GM21423 (cell line): ENCODE results near the gene EMC10.

Source experiments
- ATAC-seq: cut with Tn5 transposase; IDR thresholded peaks from one replicate; pipeline ENCODE4 v1.9.1; 2021; ENCODE audit warnings: mild to moderate bottlenecking, moderate library complexity; ENCODE audit not compliant: unreplicated experiment

Gene EMC10

DNA sequence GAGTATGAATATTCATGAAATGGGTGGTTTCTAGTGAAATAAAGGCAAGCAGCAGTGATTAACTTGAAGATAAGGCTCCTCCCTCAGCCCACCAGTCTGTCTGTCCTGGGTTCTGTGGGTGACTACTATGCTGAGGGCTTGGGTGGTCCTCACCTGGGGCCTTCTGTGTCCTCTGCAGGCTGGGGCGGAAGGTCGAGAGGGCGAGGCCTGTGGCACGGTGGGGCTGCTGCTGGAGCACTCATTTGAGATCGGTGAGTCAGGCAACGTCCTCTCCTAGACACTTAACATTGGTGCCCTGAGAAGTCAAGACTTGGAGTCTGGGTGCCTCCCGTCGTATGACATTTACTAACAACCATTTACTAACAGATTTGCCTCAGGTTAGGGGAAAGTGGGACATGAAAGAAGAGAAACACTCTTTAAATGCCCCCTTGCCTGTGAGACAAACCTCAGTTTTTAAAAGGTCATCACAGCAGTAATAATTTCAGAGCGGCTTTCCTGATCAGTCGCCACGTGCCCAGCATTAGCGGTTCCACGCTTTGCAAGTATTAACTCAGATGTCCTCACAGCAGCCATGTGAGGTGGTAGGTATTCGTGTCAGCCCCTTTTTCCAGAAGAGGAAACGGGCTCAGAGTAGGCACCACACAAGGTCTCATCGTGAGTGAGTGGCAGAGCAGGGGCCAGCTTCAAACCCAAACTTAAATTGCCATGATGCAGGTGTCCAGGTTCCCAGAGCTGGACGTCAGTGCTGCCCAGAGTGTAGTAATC is 1.6 kb downstream of the EMC10 start:
- no peak for ATAC-seq

DNA sequence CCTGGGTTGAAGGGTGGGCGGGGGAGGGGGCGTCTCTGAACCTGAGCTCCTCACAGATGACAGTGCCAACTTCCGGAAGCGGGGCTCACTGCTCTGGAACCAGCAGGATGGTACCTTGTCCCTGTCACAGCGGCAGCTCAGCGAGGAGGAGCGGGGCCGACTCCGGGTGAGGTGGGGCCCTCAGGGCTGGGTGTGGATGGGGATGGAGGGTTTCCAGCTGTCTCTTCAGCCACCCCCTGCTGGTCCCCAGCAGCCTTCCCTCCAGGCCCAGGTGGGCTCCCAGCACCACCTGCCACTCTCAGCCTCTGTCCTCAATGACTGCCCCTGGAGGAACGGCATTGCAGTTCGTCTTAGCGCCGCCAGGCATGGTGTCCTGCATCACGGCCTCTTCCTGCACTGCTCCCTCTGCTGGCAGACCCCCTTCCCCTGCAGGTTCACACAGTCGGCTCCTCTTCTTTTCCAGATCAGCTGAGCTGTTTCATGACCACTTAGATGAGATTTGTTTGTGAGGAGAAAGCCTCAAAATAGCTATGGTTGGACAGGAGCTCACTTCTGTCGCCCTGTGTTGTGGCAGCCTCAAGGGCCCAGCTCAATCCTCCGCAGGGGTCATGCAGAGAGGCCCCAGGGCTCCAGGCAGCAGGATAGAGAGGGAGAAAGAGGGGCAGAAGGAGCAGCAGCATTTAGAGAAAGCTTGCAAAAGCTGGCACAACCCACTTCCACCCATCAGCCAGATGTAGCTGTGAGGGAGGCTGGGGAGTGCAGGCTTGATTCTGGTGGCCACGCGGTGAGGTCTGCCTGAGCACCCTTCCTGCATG is 2.8 kb downstream of the EMC10 start:
- ATAC-seq: no peak

DNA sequence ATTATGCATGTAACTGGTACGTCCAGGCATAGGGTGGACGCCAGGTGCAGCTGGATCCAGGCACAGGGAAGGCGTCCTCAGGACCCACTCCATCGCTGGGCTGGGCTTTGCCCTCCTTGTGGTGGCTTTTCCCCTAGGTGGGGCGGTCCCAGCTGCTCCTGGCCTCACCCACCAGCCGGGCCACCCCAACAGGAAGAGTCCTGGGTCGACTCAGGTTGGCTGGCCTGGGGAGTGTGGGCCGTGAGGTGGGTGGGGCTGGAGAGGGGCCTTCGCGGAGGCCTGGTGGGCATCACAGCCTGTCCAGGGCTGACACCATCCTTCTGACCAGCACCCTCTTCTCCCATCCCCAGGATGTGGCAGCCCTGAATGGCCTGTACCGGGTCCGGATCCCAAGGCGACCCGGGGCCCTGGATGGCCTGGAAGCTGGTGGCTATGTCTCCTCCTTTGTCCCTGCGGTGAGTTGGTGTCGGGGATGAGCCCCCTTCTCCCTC is 3.5 kb downstream of the EMC10 start:
- no peak for ATAC-seq

- no peak for ATAC-seq
Observed at GRCh38 chr19:50480281-50481111, 4.2 kb downstream of the EMC10 start.

DNA sequence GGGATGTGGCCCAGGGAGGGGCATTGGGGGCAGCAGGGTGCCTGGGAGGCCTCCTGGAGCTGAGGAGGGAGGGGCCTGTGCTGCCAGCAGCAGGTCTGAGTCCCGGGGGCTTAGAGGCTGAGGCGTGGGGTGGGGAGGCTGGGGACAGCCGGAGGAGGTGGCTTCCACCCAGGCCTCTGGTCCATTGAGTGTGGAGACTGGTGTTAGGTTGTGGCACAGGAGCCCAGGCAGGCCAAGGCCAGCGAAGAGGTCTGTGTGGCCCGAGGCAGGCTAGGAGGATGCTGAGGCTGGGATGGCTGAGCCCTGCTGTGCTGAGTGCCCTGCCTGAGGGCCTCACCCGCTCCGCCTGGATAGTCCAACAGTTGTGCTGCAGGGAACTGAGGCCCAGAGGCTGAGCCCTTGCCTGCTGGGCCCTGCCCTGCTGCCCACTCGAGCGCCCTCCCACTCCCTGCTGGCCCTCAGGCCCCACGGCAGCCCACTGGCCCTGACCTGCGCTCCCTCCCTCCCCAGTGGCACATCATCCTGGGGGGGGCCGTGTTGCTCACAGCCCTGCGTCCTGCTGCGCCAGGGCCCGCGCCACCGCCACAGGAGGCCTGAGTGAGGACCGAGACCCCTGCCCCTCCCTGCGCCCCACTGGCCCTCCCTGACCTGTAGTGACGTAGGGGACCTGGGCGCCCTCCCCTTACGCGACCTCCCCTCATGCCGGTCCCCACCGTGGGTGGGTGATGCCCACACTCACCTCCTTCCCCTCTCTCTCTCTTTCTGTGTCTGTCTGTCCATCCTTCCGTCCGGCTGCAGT is 5.2 kb downstream of the EMC10 start:
- no peak for ATAC-seq

GRCh38 chr19:50482271-50482855 is 6.1 kb downstream of the EMC10 start:
- no peak for ATAC-seq

DNA sequence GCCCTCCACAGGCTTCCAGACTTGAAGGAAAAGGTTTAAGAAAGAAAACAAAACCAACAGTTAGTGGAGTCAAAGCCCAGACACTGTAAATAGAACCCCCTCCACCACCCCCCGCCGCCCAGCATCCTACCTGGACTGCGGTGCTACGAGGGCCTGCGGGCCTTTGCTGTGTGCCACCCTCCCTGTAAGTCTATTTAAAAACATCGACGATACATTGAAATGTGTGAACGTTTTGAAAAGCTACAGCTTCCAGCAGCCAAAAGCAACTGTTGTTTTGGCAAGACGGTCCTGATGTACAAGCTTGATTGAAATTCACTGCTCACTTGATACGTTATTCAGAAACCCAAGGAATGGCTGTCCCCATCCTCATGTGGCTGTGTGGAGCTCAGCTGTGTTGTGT is 6.6 kb downstream of the EMC10 start:
- no peak for ATAC-seq

- ATAC-seq: no peak
Observed at GRCh38 chr19:50485284-50485955, 9.1 kb downstream of the EMC10 start.

DNA sequence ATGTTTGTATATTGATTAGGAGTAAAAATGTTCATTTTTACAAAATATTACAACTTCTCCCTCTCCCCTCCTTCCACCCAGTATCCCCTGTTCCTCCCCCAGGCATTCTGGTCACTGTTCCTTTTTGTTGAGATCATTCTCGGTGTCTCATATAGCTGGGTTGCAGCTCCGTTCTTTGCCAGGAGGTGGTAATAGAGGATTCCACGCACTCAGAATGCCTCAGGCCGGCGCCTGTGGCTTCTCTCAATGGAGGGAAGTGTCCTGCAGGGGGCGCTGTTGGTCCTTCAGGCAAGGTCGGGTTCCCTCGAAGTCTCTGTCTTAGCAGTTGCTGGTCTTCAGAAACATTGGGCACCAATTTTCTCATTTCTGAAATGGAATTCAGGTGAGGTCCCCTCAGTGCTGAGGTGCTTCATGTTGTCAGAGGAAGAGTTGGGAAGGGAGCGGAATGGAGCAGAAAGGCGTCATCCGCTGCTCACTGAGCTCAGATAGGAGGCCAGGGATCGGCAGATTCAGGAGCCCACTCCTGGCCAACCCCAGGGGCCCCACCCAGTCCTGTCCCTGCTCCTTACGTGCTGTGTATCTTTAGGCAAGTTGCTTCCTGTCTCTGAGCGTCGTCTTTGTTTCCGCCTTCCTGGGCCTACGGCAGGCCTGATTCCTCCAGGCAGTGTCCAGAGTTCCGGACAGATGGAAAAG is 10.7 kb downstream of the EMC10 start:
- ATAC-seq: no peak

DNA sequence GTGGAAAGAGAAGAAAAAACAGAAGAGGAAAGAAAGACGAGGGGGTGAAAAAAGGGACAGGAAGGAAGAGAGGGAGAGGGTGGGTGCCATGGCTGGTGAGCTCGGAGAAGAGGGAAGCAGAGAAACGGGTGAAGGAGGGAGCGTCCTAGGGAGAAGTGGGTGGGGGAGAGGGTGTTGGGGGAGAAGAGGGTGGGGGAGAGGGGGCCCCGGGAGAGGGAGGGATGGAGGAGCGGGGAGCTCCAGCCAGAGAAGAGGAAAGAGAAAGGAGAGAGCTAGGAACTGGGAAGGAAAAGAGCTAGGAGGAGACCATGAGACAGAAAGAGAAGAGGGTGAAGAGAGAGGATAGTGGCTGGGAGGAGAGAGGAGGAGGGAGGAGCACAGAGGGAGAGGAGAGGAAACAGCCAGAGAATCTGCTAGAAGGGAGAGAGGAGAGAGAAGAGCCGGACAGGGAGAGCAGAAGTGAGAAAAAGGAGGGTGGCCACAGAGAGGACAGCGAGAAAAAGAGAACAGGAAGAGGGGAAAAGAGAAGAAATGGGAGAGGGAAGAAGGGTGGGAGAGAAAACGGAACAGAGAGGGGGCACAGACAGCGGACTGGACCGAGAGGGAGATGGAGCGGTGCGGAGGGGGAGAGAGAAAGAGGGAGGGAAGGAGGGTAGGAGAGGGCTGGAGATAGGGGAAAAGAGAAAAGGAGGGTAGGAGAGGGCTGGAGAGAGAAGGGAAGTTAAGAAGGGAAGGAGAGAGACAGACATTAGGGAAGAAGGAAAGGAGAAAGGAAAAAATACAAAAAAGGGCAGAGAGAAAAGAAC is 12.3 kb downstream of the EMC10 start:
- no peak for ATAC-seq

- no peak for ATAC-seq
Observed at GRCh38 chr19:50489461-50490011, 13.2 kb downstream of the EMC10 start.

GRCh38 chr19:50490411-50490811 is 14.1 kb downstream of the EMC10 start:
- no peak for ATAC-seq

DNA sequence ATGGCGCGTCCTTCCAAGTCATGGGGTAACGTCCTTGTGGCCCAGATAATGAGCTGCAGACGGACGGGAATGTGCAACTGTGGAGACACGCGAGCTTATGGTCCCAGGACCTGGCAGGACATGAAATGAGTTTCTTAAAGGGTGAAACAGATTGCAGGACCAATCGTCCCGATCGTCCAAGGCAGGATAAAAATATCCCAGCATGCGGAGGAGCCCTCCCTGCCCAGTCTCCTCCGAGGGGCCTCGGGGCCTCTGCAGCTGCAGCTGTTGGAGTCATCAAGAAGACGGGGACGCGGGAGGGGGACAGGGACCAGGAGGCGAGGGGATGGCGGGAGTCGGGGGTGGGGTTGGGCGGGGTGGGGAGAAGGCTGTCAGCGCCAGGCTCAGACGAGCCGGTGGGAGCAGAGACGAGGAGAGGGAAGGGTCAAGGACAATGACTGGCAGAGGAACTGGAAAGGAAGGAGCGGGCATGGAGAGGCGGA is 14.7 kb downstream of the EMC10 start:
- no peak for ATAC-seq

- ATAC-seq: no peak
Observed at GRCh38 chr19:50492303-50493052, 16.2 kb downstream of the EMC10 start.

- no peak for ATAC-seq
Observed at GRCh38 chr19:50493171-50493570, 16.9 kb downstream of the EMC10 start.

DNA sequence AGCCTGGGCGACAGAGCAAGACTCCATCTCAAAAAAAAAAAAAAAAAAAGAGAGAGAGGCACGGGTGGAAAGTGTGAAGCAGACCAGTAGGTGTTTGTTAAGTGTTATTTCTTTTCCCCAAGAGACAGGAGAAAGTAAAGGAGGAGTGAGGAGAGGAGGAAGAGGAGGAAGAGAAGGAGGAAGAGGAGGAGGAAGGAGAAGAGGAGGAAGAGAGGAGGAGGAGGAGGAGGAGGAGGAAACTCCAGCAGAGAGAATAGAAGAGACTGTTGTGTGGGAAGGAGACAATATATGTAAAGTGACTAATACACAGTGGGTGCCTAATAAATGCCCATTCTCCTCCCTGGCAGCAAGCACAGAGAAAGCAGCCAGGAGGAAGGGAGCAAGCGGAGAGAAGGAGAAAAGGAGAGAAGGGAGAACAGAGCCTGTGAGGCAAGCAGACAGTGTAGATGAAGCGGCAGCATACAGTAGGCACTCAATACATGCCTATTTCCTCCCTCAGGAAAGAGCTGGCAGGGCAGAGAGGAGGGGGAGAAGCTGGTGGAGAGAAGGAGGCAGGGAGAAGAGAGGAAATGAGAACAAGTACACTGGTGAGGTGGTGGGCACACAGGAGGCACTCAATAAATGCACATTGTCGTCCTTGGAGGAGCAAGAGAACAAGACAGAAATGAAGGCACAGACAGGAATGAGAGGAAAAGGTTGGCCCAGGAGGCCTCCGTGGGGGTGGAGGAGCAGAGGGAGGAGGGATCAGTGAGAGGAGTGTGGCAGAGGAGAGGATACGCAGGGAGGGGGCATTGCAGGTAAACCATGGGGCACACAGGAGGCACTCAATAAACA is 18.1 kb downstream of the EMC10 start:
- no peak for ATAC-seq
